Thyroid gland (tissue), 4 donors: ENCODE results near the gene MOGAT3.

Experiments
- POLR2A ChIP-seq, 2 donors: fragments of 450-650 bp; IDR thresholded peaks; one replicate each; pipeline ENCODE4 v1.6.1; 2017; ENCODE audit warnings: antibody characterized with exemption in 2 of 2, mild to moderate bottlenecking in 2 of 2, moderate library complexity in 1 of 2
- TF ChIP-seq, protein P1 (sequence below), 6 experiments: fragments of 200-600 bp in 3 of 6; fragments of 450-650 bp in 3 of 6; sonication (generic) in 3 of 6; IDR thresholded peaks; one replicate each; pipeline ENCODE4 v1.5.1; 2016 to 2019; ENCODE audit warnings: antibody characterized with exemption in 6 of 6, mild to moderate bottlenecking in 2 of 6, inconsistent platforms in 1 of 6, moderate library complexity in 1 of 6

DNA sequence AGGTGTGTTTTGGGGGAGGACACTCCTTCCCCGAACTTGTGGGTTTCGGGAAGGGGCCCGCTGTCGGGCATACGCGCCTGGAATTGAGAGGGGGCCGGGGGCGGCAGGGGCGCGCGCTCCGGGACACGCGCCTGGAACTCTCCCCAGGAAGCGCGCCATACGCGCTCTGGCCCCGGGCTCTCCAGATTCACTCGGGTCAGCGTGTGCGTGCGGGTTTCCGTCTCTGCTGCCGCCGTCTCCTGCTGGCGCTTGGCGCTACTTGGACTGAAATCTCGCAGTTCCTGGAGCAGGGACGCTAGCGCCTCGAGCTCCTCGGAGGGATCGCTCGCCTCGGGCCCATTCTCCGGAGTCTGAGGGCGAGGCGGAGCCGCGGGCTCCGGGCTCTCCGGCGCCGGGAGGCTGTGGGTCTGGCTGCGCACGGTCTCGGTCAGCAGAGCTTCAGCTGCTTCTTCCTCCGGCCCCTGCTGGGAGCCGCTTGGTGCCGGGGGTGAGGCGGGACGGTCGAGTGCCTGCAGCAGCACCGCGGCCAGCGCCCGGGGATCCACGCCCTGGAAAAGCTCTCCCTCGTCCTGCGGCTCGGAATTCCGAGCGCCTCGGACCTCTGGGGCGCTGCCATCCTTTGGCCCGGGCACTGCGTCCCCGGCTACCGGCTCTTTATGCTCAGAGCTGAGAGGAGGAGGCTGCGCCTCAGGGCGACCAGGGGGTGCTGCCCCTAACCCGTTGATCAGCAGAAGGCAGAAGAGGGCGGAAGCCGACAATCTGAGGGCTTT lies 36.6 kb downstream of the MOGAT3 start:
- TF ChIP-seq, protein P1, sequence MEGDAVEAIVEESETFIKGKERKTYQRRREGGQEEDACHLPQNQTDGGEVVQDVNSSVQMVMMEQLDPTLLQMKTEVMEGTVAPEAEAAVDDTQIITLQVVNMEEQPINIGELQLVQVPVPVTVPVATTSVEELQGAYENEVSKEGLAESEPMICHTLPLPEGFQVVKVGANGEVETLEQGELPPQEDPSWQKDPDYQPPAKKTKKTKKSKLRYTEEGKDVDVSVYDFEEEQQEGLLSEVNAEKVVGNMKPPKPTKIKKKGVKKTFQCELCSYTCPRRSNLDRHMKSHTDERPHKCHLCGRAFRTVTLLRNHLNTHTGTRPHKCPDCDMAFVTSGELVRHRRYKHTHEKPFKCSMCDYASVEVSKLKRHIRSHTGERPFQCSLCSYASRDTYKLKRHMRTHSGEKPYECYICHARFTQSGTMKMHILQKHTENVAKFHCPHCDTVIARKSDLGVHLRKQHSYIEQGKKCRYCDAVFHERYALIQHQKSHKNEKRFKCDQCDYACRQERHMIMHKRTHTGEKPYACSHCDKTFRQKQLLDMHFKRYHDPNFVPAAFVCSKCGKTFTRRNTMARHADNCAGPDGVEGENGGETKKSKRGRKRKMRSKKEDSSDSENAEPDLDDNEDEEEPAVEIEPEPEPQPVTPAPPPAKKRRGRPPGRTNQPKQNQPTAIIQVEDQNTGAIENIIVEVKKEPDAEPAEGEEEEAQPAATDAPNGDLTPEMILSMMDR (IDR thresholded peaks at IDR 0.05) = no peak
- TF ChIP-seq POLR2A (IDR thresholded peaks at IDR 0.05) = no peak
